Muscle of leg (tissue), 11 donors: ENCODE measurements around the gene GABRB1. TPM values are rescaled to one million over a fixed set of nuclear protein-coding genes. Genes with fewer than 3 reads are reported as not detected.

ENCODE experiments used
- DNase-seq: peaks from one replicate; pipeline ENCODE4 v3.0.0; 2013
- H3K27ac ChIP-seq: one replicate; pipeline ENCODE4 v1.5.1; 2013; ENCODE audit warnings: mild to moderate bottlenecking, low read length, control low read depth
- H3K27me3 ChIP-seq: one replicate; pipeline ENCODE4 v1.6.1; 2013; ENCODE audit warnings: low read length; ENCODE audit not compliant: control insufficient read depth, insufficient read depth
- H3K36me3 ChIP-seq: one replicate; pipeline ENCODE4 v1.6.1; 2013; ENCODE audit warnings: low read length; ENCODE audit not compliant: control insufficient read depth, insufficient read depth
- H3K4me1 ChIP-seq: one replicate; pipeline ENCODE4 v1.6.1; 2013; ENCODE audit warnings: low read length; ENCODE audit not compliant: control insufficient read depth, insufficient read depth
- H3K4me3 ChIP-seq: one replicate; pipeline ENCODE4 v1.5.1; 2013; ENCODE audit warnings: low read length, control low read depth
- H3K9me3 ChIP-seq: replicated peaks from 2 replicates; pipeline ENCODE4 v1.6.1; 2013; ENCODE audit warnings: low read depth, low read length; ENCODE audit not compliant: control insufficient read depth
- WGBS: methylation state at CpG from one replicate; pipeline ENCODE4 v1.1.5; 2013; ENCODE audit warnings: missing lambda C conversion rate; ENCODE audit not compliant: insufficient coverage; 5-methylcytosine and 5-hydroxymethylcytosine counted together
- polyA plus RNA-seq, 8 donors: library from polyadenylated mRNA; unstranded; fragments of 120-200 nt; gene quantifications; one replicate each; pipeline versions ENCODE4 v1.2.1 to v1.2.3, GENCODE V29; 2013; ENCODE audit warnings: inconsistent platforms in 1 of 8, low replicate concordance in 1 of 8; ENCODE audit not compliant: insufficient read length in 8 of 8, insufficient read depth in 1 of 8
- total RNA-seq: library from RNA; stranded (reverse); fragments of 120-200 nt; gene quantifications from one replicate; pipeline ENCODE4 v1.2.4, GENCODE V29; 2013

Gene GABRB1
- total and polyA plus RNA-seq, 9 donors = 0.12 to 0.26 (median 0.14) TPM; not detected in 6

- H3K4me3 ChIP-seq = no peak overlapping the region
- H3K27me3 ChIP-seq = no peaks in the 10 kb centered on the region
- H3K9me3 ChIP-seq = no peaks in the 10 kb centered on the region
- no peaks in the 10 kb centered on the region for H3K36me3 ChIP-seq
- DNase-seq = no peak
- no peak overlapping the region for H3K27ac ChIP-seq
- H3K4me1 ChIP-seq = no peaks in the 10 kb centered on the region
Observed at GRCh38 chr4:47195706-47196105, 164.3 kb downstream of the GABRB1 start.

GRCh38 chr4:47198791-47199190 is 167.4 kb downstream of the GABRB1 start:
- Histone ChIP-seq H3K4me1 (no peaks in the 10 kb centered on the region), H3K27me3 (no peaks in the 10 kb centered on the region), H3K9me3 (no peaks in the 10 kb centered on the region), H3K36me3 (no peaks in the 10 kb centered on the region), H3K27ac (no peak overlapping the region), H3K4me3 (no peak overlapping the region)
- DNase-seq = no peak
- 50% methylated on average over 1 of the region's 5 CpGs for WGBS

- 36% methylated on average over 2 of the region's 2 CpGs for WGBS
Observed at GRCh38 chr4:47203593-47203992, 172.2 kb downstream of the GABRB1 start.

GRCh38 chr4:47207555-47207954 is 176.2 kb downstream of the GABRB1 start:
- no CpG with 5 or more reads among the region's 1 CpG for WGBS
- H3K9me3 ChIP-seq = no peaks in the 10 kb centered on the region
- H3K4me3 ChIP-seq = no peak overlapping the region
- no peak for DNase-seq
- no peaks in the 10 kb centered on the region for H3K4me1 ChIP-seq
- H3K27ac ChIP-seq = no peak overlapping the region
- H3K27me3 ChIP-seq = no peaks in the 10 kb centered on the region
- H3K36me3 ChIP-seq = no peaks in the 10 kb centered on the region

More at GRCh38 chr4:47203593-47203992, 172.2 kb downstream of the GABRB1 start:
- Histone ChIP-seq H3K4me3 (no peak overlapping the region), H3K27ac (no peak overlapping the region), H3K9me3 (no peaks in the 10 kb centered on the region), H3K36me3 (no peaks in the 10 kb centered on the region), H3K4me1 (no peaks in the 10 kb centered on the region), H3K27me3 (no peaks in the 10 kb centered on the region)
- no peak for DNase-seq

GRCh38 chr4:47209833-47210232 is 178.5 kb downstream of the GABRB1 start:
- H3K4me1 ChIP-seq = no peaks in the 10 kb centered on the region
- no peak overlapping the region for H3K27ac ChIP-seq
- no peaks in the 10 kb centered on the region for H3K36me3 ChIP-seq
- no peak overlapping the region for H3K4me3 ChIP-seq
- no peaks in the 10 kb centered on the region for H3K9me3 ChIP-seq
- H3K27me3 ChIP-seq = no peaks in the 10 kb centered on the region
- no peak for DNase-seq
- no CpG with 5 or more reads among the region's 1 CpG for WGBS

GRCh38 chr4:47210828-47211227 is 179.5 kb downstream of the GABRB1 start:
- Histone ChIP-seq H3K36me3 (no peaks in the 10 kb centered on the region), H3K27ac (no peak overlapping the region), H3K27me3 (no peaks in the 10 kb centered on the region), H3K4me3 (no peak overlapping the region), H3K9me3 (no peaks in the 10 kb centered on the region), H3K4me1 (no peaks in the 10 kb centered on the region)
- no peak for DNase-seq
- WGBS = no CpG with 5 or more reads among the region's 3 CpGs

GRCh38 chr4:47213106-47213505 is 181.7 kb downstream of the GABRB1 start:
- H3K27ac ChIP-seq = no peak overlapping the region
- no peaks in the 10 kb centered on the region for H3K36me3 ChIP-seq
- DNase-seq = no peak
- no peaks in the 10 kb centered on the region for H3K27me3 ChIP-seq
- no peaks in the 10 kb centered on the region for H3K9me3 ChIP-seq
- no peak overlapping the region for H3K4me3 ChIP-seq
- H3K4me1 ChIP-seq = no peaks in the 10 kb centered on the region
- no CpG with 5 or more reads among the region's 2 CpGs for WGBS

- Histone ChIP-seq H3K36me3 (no peaks in the 10 kb centered on the region), H3K27ac (no peak overlapping the region), H3K27me3 (no peaks in the 10 kb centered on the region), H3K4me1 (no peaks in the 10 kb centered on the region), H3K4me3 (no peak overlapping the region), H3K9me3 (no peaks in the 10 kb centered on the region)
- WGBS = no CpG with 5 or more reads among the region's 1 CpG
- no peak for DNase-seq
Observed at GRCh38 chr4:47213539-47213938, 182.2 kb downstream of the GABRB1 start.

GRCh38 chr4:47213971-47214370 is 182.6 kb downstream of the GABRB1 start:
- no peak overlapping the region for H3K27ac ChIP-seq
- 40% methylated on average over 1 of the region's 3 CpGs for WGBS
- no peak overlapping the region for H3K4me3 ChIP-seq
- H3K4me1 ChIP-seq = no peaks in the 10 kb centered on the region
- H3K27me3 ChIP-seq = no peaks in the 10 kb centered on the region
- no peak for DNase-seq
- no peaks in the 10 kb centered on the region for H3K36me3 ChIP-seq
- no peaks in the 10 kb centered on the region for H3K9me3 ChIP-seq

GRCh38 chr4:47215759-47216158 is 184.4 kb downstream of the GABRB1 start:
- Histone ChIP-seq H3K27ac (no peak overlapping the region), H3K27me3 (no peaks in the 10 kb centered on the region), H3K9me3 (no peaks in the 10 kb centered on the region), H3K36me3 (no peaks in the 10 kb centered on the region), H3K4me1 (no peaks in the 10 kb centered on the region), H3K4me3 (no peak overlapping the region)
- no peak for DNase-seq
- no CpG with 5 or more reads among the region's 1 CpG for whole genome bisulfite sequencing

- no peak for DNase-seq
- Histone ChIP-seq H3K4me1 (no peaks in the 10 kb centered on the region), H3K27ac (no peak overlapping the region), H3K27me3 (no peaks in the 10 kb centered on the region), H3K36me3 (no peaks in the 10 kb centered on the region), H3K9me3 (no peaks in the 10 kb centered on the region), H3K4me3 (no peak overlapping the region)
- no CpG with 5 or more reads among the region's 1 CpG for WGBS
Observed at GRCh38 chr4:47217291-47217690, 185.9 kb downstream of the GABRB1 start.
